ENCODE measurements around the gene DIP2C. TPM values are rescaled to one million over a fixed set of nuclear protein-coding genes. Genes with fewer than 3 reads are reported as not detected.
A peak's percentile ranks its signal among the peaks of the same experiment; 100 is the strongest.

DIP2C gene
- polyA plus RNA-seq, 3 donors: 0.11 TPM; not detected in 2

DNA sequence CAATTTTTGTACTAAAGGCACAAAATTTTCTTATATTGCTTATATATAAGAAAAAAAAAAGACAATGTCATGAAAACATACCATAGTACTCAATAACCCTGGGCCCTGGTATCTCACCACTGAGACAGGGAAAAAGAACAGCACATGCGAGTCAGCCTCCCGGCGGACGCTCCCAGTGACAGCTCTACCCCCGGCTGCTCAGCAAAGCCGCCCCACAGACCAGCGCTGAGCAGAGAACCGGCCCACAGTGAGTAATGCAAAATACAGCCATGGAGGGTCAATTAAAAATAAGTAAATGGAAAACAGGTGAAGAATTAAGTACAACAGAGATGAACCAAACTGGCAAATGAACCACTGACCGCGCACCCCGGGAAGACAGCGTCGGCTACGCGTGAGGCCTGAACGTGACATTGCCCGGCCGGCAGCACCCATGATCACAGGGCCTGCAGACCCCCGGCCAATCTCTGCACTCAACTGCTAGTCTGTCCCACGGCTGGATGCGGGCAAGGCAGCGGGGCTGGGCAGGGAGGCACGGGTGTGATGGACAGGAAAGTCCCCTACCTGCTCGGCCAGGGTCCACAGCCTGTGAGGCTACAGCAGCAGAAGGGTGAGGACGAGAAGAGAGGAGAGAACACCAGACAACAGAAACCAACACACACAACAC, 378.4 kb downstream of the DIP2C start:
- TF ChIP-seq, protein P1, sequence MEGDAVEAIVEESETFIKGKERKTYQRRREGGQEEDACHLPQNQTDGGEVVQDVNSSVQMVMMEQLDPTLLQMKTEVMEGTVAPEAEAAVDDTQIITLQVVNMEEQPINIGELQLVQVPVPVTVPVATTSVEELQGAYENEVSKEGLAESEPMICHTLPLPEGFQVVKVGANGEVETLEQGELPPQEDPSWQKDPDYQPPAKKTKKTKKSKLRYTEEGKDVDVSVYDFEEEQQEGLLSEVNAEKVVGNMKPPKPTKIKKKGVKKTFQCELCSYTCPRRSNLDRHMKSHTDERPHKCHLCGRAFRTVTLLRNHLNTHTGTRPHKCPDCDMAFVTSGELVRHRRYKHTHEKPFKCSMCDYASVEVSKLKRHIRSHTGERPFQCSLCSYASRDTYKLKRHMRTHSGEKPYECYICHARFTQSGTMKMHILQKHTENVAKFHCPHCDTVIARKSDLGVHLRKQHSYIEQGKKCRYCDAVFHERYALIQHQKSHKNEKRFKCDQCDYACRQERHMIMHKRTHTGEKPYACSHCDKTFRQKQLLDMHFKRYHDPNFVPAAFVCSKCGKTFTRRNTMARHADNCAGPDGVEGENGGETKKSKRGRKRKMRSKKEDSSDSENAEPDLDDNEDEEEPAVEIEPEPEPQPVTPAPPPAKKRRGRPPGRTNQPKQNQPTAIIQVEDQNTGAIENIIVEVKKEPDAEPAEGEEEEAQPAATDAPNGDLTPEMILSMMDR (IDR thresholded peaks at IDR 0.05): no peak
- 97% methylated on average over 14 of the region's 25 CpGs for WGBS (ENCODE audit: insufficient coverage)
- Histone ChIP-seq H4K20me1 (ENCODE audit: insufficient read depth, low read length) (no peaks in the 10 kb centered on the region), H3K79me2 (ENCODE audit: insufficient read depth, low read length) (no peaks in the 10 kb centered on the region), H3K27ac (ENCODE audit: low read depth in 1 of 2, low read length in 2 of 2) (no peak overlapping the region), H3K4me1 (ENCODE audit: control insufficient read depth in 1 of 2, insufficient read depth in 2 of 2, low read length in 2 of 2) (peaks cover 0 to 5% of the 10 kb centered on the region in 2 donors), H3K27me3 (ENCODE audit: control insufficient read depth in 2 of 2, insufficient read depth in 2 of 2, low read length in 2 of 2) (no peaks in the 10 kb centered on the region), H3K9ac (ENCODE audit: insufficient read depth, low read length, poor library complexity, severe bottlenecking) (no peak overlapping the region), H3K4me3 (replicated peaks in 1 of 3; ENCODE audit: low read depth in 2 of 3, low read length in 3 of 3) (no peak overlapping the region), H3K36me3 (replicated peaks in 1 of 2; ENCODE audit: control insufficient read depth in 1 of 2, insufficient read depth in 2 of 2, low read length in 2 of 2) (no peaks in the 10 kb centered on the region), H3K9me3 (replicated peaks in 1 of 2; ENCODE audit: control insufficient read depth in 1 of 2, insufficient read depth in 1 of 2, low read length in 2 of 2) (no peaks in the 10 kb centered on the region), H3K4me2 (replicated peaks; ENCODE audit: extremely low read depth, low read length, poor library complexity, severe bottlenecking) (no peak overlapping the region), H2AFZ (ENCODE audit: insufficient read depth, low read depth, low read length, poor library complexity, severe bottlenecking) (no peak overlapping the region)
- H3K4me3 Mint-ChIP-seq: no peak overlapping the region
- peak overlapping the region in 1 of 7 donors; percentile 5 for H3K27ac Mint-ChIP-seq
- intact Hi-C loops (cut with micrococcal nuclease): no loop called here
- H3K36me3 Mint-ChIP-seq: no peaks in the 10 kb centered on the region
- H3K4me1 Mint-ChIP-seq: peaks cover 11% of the 10 kb centered on the region
- peaks cover 2 to 8% (median 3%) of the 10 kb centered on the region in 3 donors for H3K27me3 Mint-ChIP-seq (ENCODE audit: low read depth in 3 of 3)
- no peaks in the 10 kb centered on the region for H3K9me3 Mint-ChIP-seq
- no peak for DNase-seq

DNA sequence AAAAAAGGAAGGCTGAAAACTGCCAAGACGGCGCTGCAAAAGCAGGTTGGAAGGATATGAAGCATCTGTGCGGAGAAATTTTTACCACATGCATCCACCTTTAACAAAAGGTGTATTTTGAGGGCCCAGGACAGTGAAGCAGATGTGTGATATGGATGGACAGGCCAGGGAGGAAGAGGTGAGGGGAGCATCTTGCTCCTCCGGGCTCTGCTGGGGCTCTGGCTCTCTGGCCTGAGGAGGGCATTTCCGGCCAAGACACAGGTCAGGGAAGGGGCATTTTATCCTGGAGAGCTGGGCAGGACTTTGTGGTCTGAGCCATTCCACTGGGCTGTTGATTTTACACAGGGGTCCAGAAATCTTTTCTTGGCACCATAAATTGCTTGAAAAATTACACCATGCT, 379.1 kb downstream of the DIP2C start:
- peak overlapping the region in 1 of 7 donors; percentile 15 for H3K27ac Mint-ChIP-seq
- H3K4me1 ChIP-seq (ENCODE audit: control insufficient read depth in 1 of 2, insufficient read depth in 2 of 2, low read length in 2 of 2): peaks cover 0 to 7% of the 10 kb centered on the region in 2 donors

More for the DNA sequence above, 379.1 kb downstream of the DIP2C start:
- H3K9me3 ChIP-seq (replicated peaks in 1 of 2; ENCODE audit: control insufficient read depth in 1 of 2, insufficient read depth in 1 of 2, low read length in 2 of 2): no peaks in the 10 kb centered on the region
- H3K27ac ChIP-seq (ENCODE audit: low read depth in 1 of 2, low read length in 2 of 2): no peak overlapping the region
- no peak overlapping the region for H3K4me3 ChIP-seq (replicated peaks in 1 of 3; ENCODE audit: low read depth in 2 of 3, low read length in 3 of 3)
- H4K20me1 ChIP-seq (ENCODE audit: insufficient read depth, low read length): no peaks in the 10 kb centered on the region
- WGBS (ENCODE audit: insufficient coverage): 80% methylated on average over 2 of the region's 5 CpGs
- Mint-ChIP-seq H3K4me1 (peaks cover 17% of the 10 kb centered on the region), H3K4me3 (no peak overlapping the region), H3K9me3 (no peaks in the 10 kb centered on the region), H3K27me3 (ENCODE audit: low read depth in 3 of 3) (peaks cover 2 to 8% (median 3%) of the 10 kb centered on the region in 3 donors), H3K36me3 (no peaks in the 10 kb centered on the region)
- no peaks in the 10 kb centered on the region for H3K36me3 ChIP-seq (replicated peaks in 1 of 2; ENCODE audit: control insufficient read depth in 1 of 2, insufficient read depth in 2 of 2, low read length in 2 of 2)
- H3K9ac ChIP-seq (ENCODE audit: insufficient read depth, low read length, poor library complexity, severe bottlenecking): no peak overlapping the region
- no peaks in the 10 kb centered on the region for H3K79me2 ChIP-seq (ENCODE audit: insufficient read depth, low read length)
- H2AFZ ChIP-seq (ENCODE audit: insufficient read depth, low read depth, low read length, poor library complexity, severe bottlenecking): no peak overlapping the region
- DNase-seq: no peak
- intact Hi-C loops (cut with micrococcal nuclease): no loop called here
- TF ChIP-seq, protein P1 (IDR thresholded peaks at IDR 0.05): no peak
- H3K27me3 ChIP-seq (ENCODE audit: control insufficient read depth in 2 of 2, insufficient read depth in 2 of 2, low read length in 2 of 2): no peaks in the 10 kb centered on the region
- H3K4me2 ChIP-seq (replicated peaks; ENCODE audit: extremely low read depth, low read length, poor library complexity, severe bottlenecking): no peak overlapping the region

Data from CD14-positive monocyte (primary cell).